ENCODE results near the gene JAK3. TPM values are rescaled to one million over a fixed set of nuclear protein-coding genes. Genes with fewer than 3 reads are reported as not detected.

JAK3 gene
- total RNA-seq, 1 experiment from 2014 or later = 2.5 TPM

GRCh38 chr19:17835182-17836006, 12.4 kb downstream of the JAK3 start:
- no peak for DNase-seq
- Histone ChIP-seq H3K36me3 (replicated peaks; ENCODE audit: control insufficient read depth, insufficient read depth, low read length) (no peaks in the 10 kb centered on the region), H3K4me3 (ENCODE audit: insufficient read depth, low read depth, low read length) (no peak overlapping the region), H3K27me3 (ENCODE audit: control insufficient read depth, insufficient read depth, low read length) (peaks cover 30% of the 10 kb centered on the region)

- no peak overlapping the region for H3K4me3 ChIP-seq (ENCODE audit: insufficient read depth, low read depth, low read length)
- no peaks in the 10 kb centered on the region for H3K36me3 ChIP-seq (replicated peaks; ENCODE audit: control insufficient read depth, insufficient read depth, low read length)
- peaks cover 24% of the 10 kb centered on the region for H3K27me3 ChIP-seq (ENCODE audit: control insufficient read depth, insufficient read depth, low read length)
- DNase-seq = peak; percentile 74
Measured at GRCh38 chr19:17834350-17835181, 13.2 kb downstream of the JAK3 start.

GRCh38 chr19:17832443-17833208, 15.2 kb downstream of the JAK3 start:
- DNase-seq = no peak
- Histone ChIP-seq H3K27me3 (ENCODE audit: control insufficient read depth, insufficient read depth, low read length) (peaks cover 19% of the 10 kb centered on the region), H3K4me3 (ENCODE audit: insufficient read depth, low read depth, low read length) (no peak overlapping the region)

GRCh38 chr19:17831419-17831888, 16.3 kb downstream of the JAK3 start:
- Histone ChIP-seq H3K4me3 (ENCODE audit: insufficient read depth, low read depth, low read length) (peak overlapping the region; percentile 71), H3K36me3 (replicated peaks; ENCODE audit: control insufficient read depth, insufficient read depth, low read length) (no peaks in the 10 kb centered on the region; the same call in 1 of the 2 replicates), H3K27me3 (ENCODE audit: control insufficient read depth, insufficient read depth, low read length) (peaks cover 19% of the 10 kb centered on the region)
- DNase-seq = no peak

More at GRCh38 chr19:17832443-17833208, 15.2 kb downstream of the JAK3 start:
- H3K36me3 ChIP-seq (replicated peaks; ENCODE audit: control insufficient read depth, insufficient read depth, low read length) = no peaks in the 10 kb centered on the region

GRCh38 chr19:17830567-17831418, 17.0 kb downstream of the JAK3 start:
- H3K4me3 ChIP-seq (ENCODE audit: insufficient read depth, low read depth, low read length) = peak overlapping the region; percentile 71
- no peaks in the 10 kb centered on the region; the same call in 1 of the 2 replicates for H3K36me3 ChIP-seq (replicated peaks; ENCODE audit: control insufficient read depth, insufficient read depth, low read length)
- DNase-seq = peak; percentile 100
- H3K27me3 ChIP-seq (ENCODE audit: control insufficient read depth, insufficient read depth, low read length) = peaks cover 19% of the 10 kb centered on the region

- DNase-seq = peak; percentile 99
- Histone ChIP-seq H3K27me3 (ENCODE audit: control insufficient read depth, insufficient read depth, low read length) (peaks cover 19% of the 10 kb centered on the region), H3K36me3 (replicated peaks; ENCODE audit: control insufficient read depth, insufficient read depth, low read length) (no peaks in the 10 kb centered on the region; the same call in 1 of the 2 replicates), H3K4me3 (ENCODE audit: insufficient read depth, low read depth, low read length) (peak overlapping the region; percentile 63)
Measured at GRCh38 chr19:17829855-17830566, 17.8 kb downstream of the JAK3 start.

- no peak for DNase-seq
- Histone ChIP-seq H3K4me3 (ENCODE audit: insufficient read depth, low read depth, low read length) (no peak overlapping the region), H3K36me3 (replicated peaks; ENCODE audit: control insufficient read depth, insufficient read depth, low read length) (no peaks in the 10 kb centered on the region; the same call in 1 of the 2 replicates), H3K27me3 (ENCODE audit: control insufficient read depth, insufficient read depth, low read length) (peaks cover 6% of the 10 kb centered on the region)
Measured at GRCh38 chr19:17826508-17827056, 21.2 kb downstream of the JAK3 start.

- no peaks in the 10 kb centered on the region for H3K27me3 ChIP-seq (ENCODE audit: control insufficient read depth, insufficient read depth, low read length)
- DNase-seq = peak; percentile 55
- no peak overlapping the region for H3K4me3 ChIP-seq (ENCODE audit: insufficient read depth, low read depth, low read length)
- H3K36me3 ChIP-seq (replicated peaks; ENCODE audit: control insufficient read depth, insufficient read depth, low read length) = no peaks in the 10 kb centered on the region; the same call in 1 of the 2 replicates
Measured at GRCh38 chr19:17824339-17824738, 23.4 kb downstream of the JAK3 start.

- no peak within 1 kb of the TSS for H3K4me3 ChIP-seq (ENCODE audit: insufficient read depth, low read depth, low read length)
- no peaks in the 10 kb centered on the region for H3K27me3 ChIP-seq (ENCODE audit: control insufficient read depth, insufficient read depth, low read length)
Measured at GRCh38 chr19:17821190-17821589, 26.6 kb downstream of the JAK3 start, which contains the start of gene INSL3. Gene INSL3, minus strand, starts transcription at chr19:17821519. Its CDS starts 13 bp downstream, at chr19:17821506.

GRCh38 chr19:17817668-17818363, 30.0 kb downstream of the JAK3 start:
- H3K27me3 ChIP-seq (ENCODE audit: control insufficient read depth, insufficient read depth, low read length) = no peaks in the 10 kb centered on the region
- no peaks in the 10 kb centered on the region for H3K36me3 ChIP-seq (replicated peaks; ENCODE audit: control insufficient read depth, insufficient read depth, low read length)
- H3K4me3 ChIP-seq (ENCODE audit: insufficient read depth, low read depth, low read length) = no peak overlapping the region
- no peak for DNase-seq

More at GRCh38 chr19:17821190-17821589, 26.6 kb downstream of the JAK3 start, which contains the start of gene INSL3:
- no peak for DNase-seq
- H3K36me3 ChIP-seq (replicated peaks; ENCODE audit: control insufficient read depth, insufficient read depth, low read length) = no peaks in the 10 kb centered on the region

- no peaks in the 10 kb centered on the region for H3K27me3 ChIP-seq (ENCODE audit: control insufficient read depth, insufficient read depth, low read length)
- DNase-seq = no peak
- no peak overlapping the region for H3K4me3 ChIP-seq (ENCODE audit: insufficient read depth, low read depth, low read length)
- no peaks in the 10 kb centered on the region for H3K36me3 ChIP-seq (replicated peaks; ENCODE audit: control insufficient read depth, insufficient read depth, low read length)
Measured at GRCh38 chr19:17812099-17812498, 35.7 kb downstream of the JAK3 start.

GRCh38 chr19:17811681-17812080, 36.1 kb downstream of the JAK3 start:
- Histone ChIP-seq H3K4me3 (ENCODE audit: insufficient read depth, low read depth, low read length) (no peak overlapping the region), H3K27me3 (ENCODE audit: control insufficient read depth, insufficient read depth, low read length) (no peaks in the 10 kb centered on the region), H3K36me3 (replicated peaks; ENCODE audit: control insufficient read depth, insufficient read depth, low read length) (no peaks in the 10 kb centered on the region)
- no peak for DNase-seq
